Upper lobe of right lung (tissue), 1 donor: ENCODE results near the gene PXDN. TPM values are rescaled to one million over a fixed set of nuclear protein-coding genes. Genes with fewer than 3 reads are reported as not detected.
A peak's percentile ranks its signal among the peaks of the same experiment; 100 is the strongest.
"Not testable (repeated sequence)": the region's sequence is repeated elsewhere in the genome, so short reads cannot be mapped to it uniquely, and the experiment has no call there.

Experiments used
- ATAC-seq: fragments of 200-7000 bp; cut with Tn5 transposase; one replicate; pipeline ENCODE4 v1.9.1; 2020; ENCODE audit warnings: mild to moderate bottlenecking, moderate library complexity
- DNase-seq: peaks from one replicate; pipeline ENCODE4 v3.0.0-alpha.2; 2020
- H3K27ac ChIP-seq: fragments of 200-600 bp; one replicate; pipeline ENCODE4 v1.8.0; 2022
- H3K27me3 ChIP-seq: fragments of 200-600 bp; one replicate; pipeline ENCODE4 v1.8.0; 2022; ENCODE audit warnings: mild to moderate bottlenecking
- H3K36me3 ChIP-seq: fragments of 200-600 bp; one replicate; pipeline ENCODE4 v1.8.0; 2022
- H3K4me1 ChIP-seq: fragments of 200-600 bp; one replicate; pipeline ENCODE4 v1.8.0; 2022
- H3K4me3 ChIP-seq: fragments of 200-600 bp; one replicate; pipeline ENCODE4 v1.8.0; 2022; ENCODE audit warnings: mild to moderate bottlenecking
- H3K9me3 ChIP-seq: fragments of 200-600 bp; one replicate; pipeline ENCODE4 v1.8.0; 2022
- CTCF ChIP-seq: fragments of 200-600 bp; IDR thresholded peaks from one replicate; pipeline ENCODE4 v1.8.0; 2022; ENCODE audit warnings: antibody characterized with exemption
- intact Hi-C: fragments of 100-400 bp; cut with DNase I; formaldehyde crosslinking; loops from one replicate; pipeline ENCODE4 v1.11.0; 2022
- total RNA-seq: library from RNA; stranded (reverse); fragmentation: NEBNext Ultra II Directional; extraction: Animal tissue kit (Norgen Biotek cat#: 25700); gene quantifications from one replicate; pipeline ENCODE4 v1.2.1, GENCODE V29; 2021
- donor health status: DM: no; HTN: yes; CAD: no; lungs with severe emphysema.

The PXDN gene
- total RNA-seq, 1 donor from 2014 or later, result 58.4 TPM

DNA sequence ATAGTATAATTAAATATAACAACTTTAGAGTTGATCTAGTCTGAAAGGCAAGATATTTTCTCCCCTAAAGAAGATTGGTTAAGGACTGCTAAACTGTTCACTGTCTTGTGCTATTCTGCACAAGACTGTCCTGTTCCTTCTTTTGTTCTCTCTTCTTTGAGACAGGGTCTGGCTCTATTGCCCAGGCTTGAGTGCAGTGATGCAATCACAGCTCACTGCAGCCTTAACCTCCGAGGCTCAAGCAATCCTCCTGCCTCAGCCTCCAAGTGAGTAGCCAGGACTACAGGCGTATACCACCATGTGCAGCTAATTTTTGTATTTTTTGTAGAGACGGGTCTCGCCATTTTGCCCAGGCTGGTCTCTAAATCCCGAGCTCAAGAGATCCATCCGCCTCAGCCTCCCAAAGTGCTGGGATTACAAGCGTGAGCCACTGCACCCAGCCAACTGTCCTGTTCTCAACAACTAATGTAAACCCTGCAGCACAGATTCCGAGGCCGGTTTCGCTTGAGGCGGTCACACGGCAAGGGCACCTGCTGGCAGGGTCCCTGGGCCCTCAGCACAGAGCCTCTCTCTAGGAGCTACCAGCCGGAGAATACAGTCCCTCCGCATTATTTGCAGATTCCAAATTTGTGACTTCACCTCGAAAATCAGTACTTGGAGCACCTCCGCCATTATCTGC is 16.4 kb downstream of the PXDN start:
- Histone ChIP-seq H3K36me3 (no peaks in the 10 kb centered on the region), H3K4me1 (peaks cover 36% of the 10 kb centered on the region), H3K27ac (peak overlapping the region; percentile 66), H3K4me3 (peak overlapping the region; percentile 8), H3K9me3 (no peaks in the 10 kb centered on the region), H3K27me3 (no peaks in the 10 kb centered on the region)
- intact Hi-C loops, result no loop called here
- TF ChIP-seq CTCF, result no peak
- peak; percentile 26 for ATAC-seq
- no peak for DNase-seq

DNA sequence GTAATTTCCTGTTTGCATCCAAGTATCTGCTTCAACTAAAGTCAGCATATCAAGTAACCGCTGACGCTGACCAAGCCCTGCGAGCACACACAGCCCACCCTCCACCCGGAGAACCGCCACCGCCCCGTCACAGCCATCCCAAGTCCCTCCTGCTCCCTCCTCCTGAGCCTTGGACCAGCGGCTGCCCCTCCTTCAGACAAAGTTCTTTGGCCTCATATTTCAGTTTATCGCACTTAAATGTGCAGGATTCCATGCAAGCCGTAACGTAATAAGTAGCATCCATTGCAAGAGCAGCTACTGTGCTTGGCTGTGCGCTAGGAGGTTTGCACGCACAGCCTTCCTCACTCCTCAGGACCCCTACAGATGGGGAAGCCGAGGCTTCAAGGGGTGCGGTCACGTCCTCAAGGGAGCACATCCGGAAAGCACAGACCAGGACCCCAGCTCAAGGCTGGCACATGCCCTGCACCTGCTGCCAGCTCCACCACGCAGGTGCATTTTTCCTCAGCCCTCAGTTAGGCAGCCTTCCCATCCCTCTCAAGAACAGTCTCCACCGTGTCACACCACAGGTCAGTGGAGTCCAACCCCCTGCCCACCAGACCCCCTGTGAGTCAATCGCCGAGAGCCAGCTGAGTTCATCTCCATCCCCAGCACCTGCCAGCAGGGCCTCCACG is 17.1 kb downstream of the PXDN start:
- DNase-seq (no peak), ATAC-seq (no peak)
- Histone ChIP-seq H3K9me3 (no peaks in the 10 kb centered on the region), H3K4me3 (no peak overlapping the region), H3K4me1 (peaks cover 37% of the 10 kb centered on the region), H3K36me3 (no peaks in the 10 kb centered on the region), H3K27me3 (no peaks in the 10 kb centered on the region), H3K27ac (no peak overlapping the region)
- no peak for TF ChIP-seq CTCF
- intact Hi-C loops, result no loop called here

GRCh38 chr2:1726558-1726957 is 17.8 kb downstream of the PXDN start:
- intact Hi-C loops, result no loop called here
- no peak overlapping the region for H3K27ac ChIP-seq
- H3K4me1 ChIP-seq, result peaks cover 40% of the 10 kb centered on the region
- TF ChIP-seq CTCF, result no peak
- no peaks in the 10 kb centered on the region for H3K9me3 ChIP-seq
- ATAC-seq, result no peak
- H3K36me3 ChIP-seq, result no peaks in the 10 kb centered on the region
- H3K27me3 ChIP-seq, result no peaks in the 10 kb centered on the region
- no peak overlapping the region for H3K4me3 ChIP-seq
- no peak for DNase-seq

- intact Hi-C loops, H3K27ac ChIP-seq, DNase-seq, H3K36me3 ChIP-seq, ATAC-seq, H3K27me3 ChIP-seq, H3K4me3 ChIP-seq, H3K9me3 ChIP-seq: not testable (repeated sequence)
- H3K4me1 ChIP-seq, result peaks cover 29% of the 10 kb centered on the region
These were observed 20.0 kb downstream of the PXDN start for GRCh38 chr2:1724351-1724750.

GRCh38 chr2:1723397-1724042 is 20.8 kb downstream of the PXDN start:
- no peak for TF ChIP-seq CTCF
- no peak overlapping the region for H3K4me3 ChIP-seq
- H3K27me3 ChIP-seq, result no peaks in the 10 kb centered on the region
- no peak overlapping the region for H3K27ac ChIP-seq
- H3K9me3 ChIP-seq, result no peaks in the 10 kb centered on the region
- ATAC-seq (no peak), DNase-seq (no peak)
- H3K36me3 ChIP-seq, result no peaks in the 10 kb centered on the region
- peaks cover 20% of the 10 kb centered on the region for H3K4me1 ChIP-seq
- intact Hi-C loops, result no loop called here

DNA sequence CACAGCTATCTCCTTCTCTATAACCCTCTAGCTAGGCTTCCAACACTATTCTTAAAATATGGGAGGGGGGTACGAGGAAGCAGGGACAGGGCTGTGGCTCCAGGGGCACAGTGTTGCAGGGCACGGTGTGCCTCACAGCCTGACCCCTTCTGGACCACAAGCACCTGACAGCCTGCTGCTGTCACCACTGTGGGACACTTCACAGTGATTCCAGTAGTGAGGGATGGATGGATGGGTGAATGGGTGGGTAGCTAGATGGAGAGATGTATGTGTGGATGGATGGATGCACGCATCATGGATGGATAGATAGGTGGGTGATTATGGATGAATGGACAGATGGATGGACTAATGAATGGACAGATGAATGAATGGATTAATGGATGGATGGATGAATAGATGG is 21.6 kb downstream of the PXDN start:
- Histone ChIP-seq H3K9me3 (no peaks in the 10 kb centered on the region), H3K4me1 (peaks cover 15% of the 10 kb centered on the region), H3K4me3 (no peak overlapping the region), H3K27me3 (no peaks in the 10 kb centered on the region), H3K27ac (no peak overlapping the region), H3K36me3 (no peaks in the 10 kb centered on the region)
- intact Hi-C loops, result no loop called here
- TF ChIP-seq CTCF, result no peak
- DNase-seq (no peak), ATAC-seq (no peak)
